HG03196 (cell line): Measurements from ENCODE around the gene MBNL2.

Experiments
- ATAC-seq: cut with Tn5 transposase; IDR thresholded peaks from one replicate; pipeline ENCODE4 v1.9.1; 2021; ENCODE audit not compliant: unreplicated experiment

The MBNL2 gene

GRCh38 chr13:97372936-97373335 lies 150.8 kb downstream of the MBNL2 start:
- ATAC-seq, result no peak

GRCh38 chr13:97373787-97374186 lies 151.7 kb downstream of the MBNL2 start:
- no peak for ATAC-seq

GRCh38 chr13:97376981-97377380 lies 154.8 kb downstream of the MBNL2 start:
- ATAC-seq, result no peak

- no peak for ATAC-seq
These were observed 157.3 kb downstream of the MBNL2 start for GRCh38 chr13:97379386-97379785.

- ATAC-seq, result no peak
These were observed 158.6 kb downstream of the MBNL2 start for GRCh38 chr13:97380696-97381095.

- no peak for ATAC-seq
These were observed 159.1 kb downstream of the MBNL2 start for GRCh38 chr13:97381189-97381588.

GRCh38 chr13:97382276-97382675 lies 160.1 kb downstream of the MBNL2 start:
- ATAC-seq, result no peak

GRCh38 chr13:97384371-97384770 lies 162.2 kb downstream of the MBNL2 start:
- no peak for ATAC-seq

GRCh38 chr13:97385146-97385545 lies 163.0 kb downstream of the MBNL2 start:
- ATAC-seq, result no peak

GRCh38 chr13:97385854-97386253 lies 163.7 kb downstream of the MBNL2 start:
- ATAC-seq, result no peak

GRCh38 chr13:97386801-97387484 lies 164.8 kb downstream of the MBNL2 start:
- no peak for ATAC-seq

- ATAC-seq, result no peak
These were observed 165.3 kb downstream of the MBNL2 start for GRCh38 chr13:97387485-97387839.

GRCh38 chr13:97387890-97388289 lies 165.8 kb downstream of the MBNL2 start:
- ATAC-seq, result no peak

- ATAC-seq, result no peak
These were observed 166.2 kb downstream of the MBNL2 start for GRCh38 chr13:97388373-97388772.

- ATAC-seq, result no peak
These were observed 168.9 kb downstream of the MBNL2 start for GRCh38 chr13:97390941-97391600.

GRCh38 chr13:97392020-97392419 lies 169.9 kb downstream of the MBNL2 start:
- ATAC-seq, result no peak

- no peak for ATAC-seq
These were observed 172.4 kb downstream of the MBNL2 start for GRCh38 chr13:97394542-97394941.

GRCh38 chr13:97395447-97396136 lies 173.5 kb downstream of the MBNL2 start:
- no peak for ATAC-seq

GRCh38 chr13:97397267-97397666 lies 175.1 kb downstream of the MBNL2 start:
- ATAC-seq, result no peak

GRCh38 chr13:97401421-97401820 lies 179.3 kb downstream of the MBNL2 start:
- no peak for ATAC-seq

- no peak for ATAC-seq
These were observed 182.0 kb downstream of the MBNL2 start for GRCh38 chr13:97403893-97404750.
